GM19452 (cell line): ENCODE results near the gene PBX1.

ENCODE experiments used
- ATAC-seq: cut with Tn5 transposase; IDR thresholded peaks from one replicate; pipeline ENCODE4 v1.9.1; 2021; ENCODE audit not compliant: unreplicated experiment

PBX1 gene

DNA sequence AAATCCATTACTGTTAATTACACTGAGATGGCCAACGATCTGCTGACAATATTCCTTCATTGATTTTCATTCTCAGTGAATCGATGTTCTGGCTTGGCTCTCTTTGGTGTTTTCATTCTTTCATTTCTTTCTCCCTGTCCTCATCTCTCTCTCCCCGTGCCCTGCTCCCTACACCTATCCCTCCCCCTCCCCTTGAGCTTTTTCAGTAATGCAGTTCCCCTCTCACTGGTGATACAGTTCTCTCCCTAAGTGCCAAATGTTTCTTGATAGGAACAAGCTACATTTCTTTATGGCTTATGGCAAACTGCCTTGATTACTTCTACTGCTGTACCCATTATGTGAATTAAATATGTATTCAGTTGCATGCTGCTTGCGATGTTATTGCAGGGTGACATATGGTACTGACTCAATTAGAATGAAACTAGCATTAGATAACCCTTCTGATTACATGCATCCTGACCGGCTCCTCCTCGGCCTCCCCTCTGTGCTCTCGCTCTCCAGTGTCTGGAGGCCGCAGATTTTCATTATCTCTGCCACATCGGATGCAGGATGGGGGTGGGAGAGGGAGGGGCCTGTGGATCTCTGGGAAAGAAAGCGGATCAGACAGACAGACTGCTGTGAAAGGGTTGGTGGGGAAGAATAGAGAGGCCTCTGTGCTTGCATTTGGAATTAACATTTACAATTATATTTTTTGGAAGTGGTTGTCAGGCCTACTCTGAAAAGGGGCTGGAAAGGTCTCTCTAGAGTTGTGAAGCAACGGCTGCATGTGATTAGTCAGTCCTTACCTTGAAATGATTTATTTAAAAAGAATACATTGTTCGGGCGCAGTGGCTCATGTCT, 130.9 kb downstream of the PBX1 start:
- ATAC-seq, result no peak

DNA sequence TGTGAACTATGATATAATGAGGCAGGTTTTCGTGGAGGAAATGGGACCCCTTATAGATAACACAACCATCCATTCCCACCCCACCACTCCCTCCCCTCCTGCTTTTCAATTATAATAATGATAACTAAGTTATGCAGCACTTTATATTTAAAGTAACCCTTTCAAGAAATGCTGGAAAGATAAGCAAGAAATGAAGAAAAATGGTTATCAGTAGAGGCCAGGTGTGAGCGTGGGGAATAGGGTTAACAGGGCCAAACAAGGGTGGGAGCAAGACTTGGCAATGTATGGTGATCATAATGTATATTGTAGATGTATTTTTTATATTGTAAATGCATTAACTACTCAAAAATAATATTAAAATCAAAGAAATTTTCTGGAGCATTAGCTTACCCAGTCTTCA, 133.4 kb downstream of the PBX1 start:
- ATAC-seq, result no peak

DNA sequence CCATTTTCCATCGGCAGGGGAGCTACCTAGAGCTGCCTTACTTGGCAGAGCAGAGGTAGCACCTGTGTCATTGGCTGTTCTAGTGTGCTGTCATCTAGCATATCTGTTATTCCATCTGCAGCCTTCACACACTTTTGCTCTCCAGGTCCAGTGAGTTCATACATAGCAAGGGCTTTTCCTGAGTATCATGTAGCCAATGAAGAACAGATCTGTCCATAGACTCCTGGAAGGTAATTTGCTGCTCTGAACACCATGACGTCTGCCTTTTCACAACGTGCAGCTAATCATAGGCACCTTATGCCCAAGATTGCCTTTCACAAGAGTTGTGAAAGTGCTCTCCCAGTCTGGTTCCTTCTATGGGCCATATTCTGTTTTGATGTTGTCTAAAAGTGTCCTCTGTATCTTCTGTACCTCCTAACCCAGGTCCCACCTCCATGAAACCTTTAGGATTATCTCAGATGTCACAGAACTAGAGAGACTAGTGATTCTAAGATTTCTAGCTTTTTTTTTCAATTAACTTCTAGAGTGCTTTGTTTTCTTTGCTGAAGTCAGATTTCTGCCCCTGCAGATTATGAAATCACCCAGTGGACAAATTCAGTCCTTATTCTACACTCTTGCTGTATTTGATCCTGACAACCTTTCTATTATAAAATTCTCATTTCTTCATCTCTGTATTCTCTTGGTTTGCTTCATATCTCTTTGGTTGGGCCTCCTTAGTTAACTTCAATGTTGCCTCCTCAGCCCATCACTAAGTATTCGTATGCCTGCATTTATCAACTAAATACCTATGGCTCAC, 134.8 kb downstream of the PBX1 start:
- no peak for ATAC-seq

DNA sequence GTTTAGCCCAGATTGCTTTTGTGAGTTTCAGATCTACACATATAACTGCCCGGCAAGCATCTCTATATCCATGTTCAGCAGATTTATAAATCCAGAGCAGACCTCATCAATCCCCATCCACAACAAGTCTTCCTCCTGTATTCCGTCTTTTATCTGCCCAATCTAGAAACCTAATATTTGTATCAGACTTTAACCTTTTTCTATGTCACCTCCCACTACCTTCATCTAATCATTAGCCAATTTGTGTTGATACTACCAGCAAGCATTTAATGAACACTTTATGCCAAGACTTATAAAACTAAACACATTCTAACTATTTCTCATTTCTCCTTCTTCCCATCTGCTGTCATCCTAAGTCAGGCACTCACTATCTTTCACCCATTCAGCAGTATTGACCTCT, 135.5 kb downstream of the PBX1 start:
- no peak for ATAC-seq

DNA sequence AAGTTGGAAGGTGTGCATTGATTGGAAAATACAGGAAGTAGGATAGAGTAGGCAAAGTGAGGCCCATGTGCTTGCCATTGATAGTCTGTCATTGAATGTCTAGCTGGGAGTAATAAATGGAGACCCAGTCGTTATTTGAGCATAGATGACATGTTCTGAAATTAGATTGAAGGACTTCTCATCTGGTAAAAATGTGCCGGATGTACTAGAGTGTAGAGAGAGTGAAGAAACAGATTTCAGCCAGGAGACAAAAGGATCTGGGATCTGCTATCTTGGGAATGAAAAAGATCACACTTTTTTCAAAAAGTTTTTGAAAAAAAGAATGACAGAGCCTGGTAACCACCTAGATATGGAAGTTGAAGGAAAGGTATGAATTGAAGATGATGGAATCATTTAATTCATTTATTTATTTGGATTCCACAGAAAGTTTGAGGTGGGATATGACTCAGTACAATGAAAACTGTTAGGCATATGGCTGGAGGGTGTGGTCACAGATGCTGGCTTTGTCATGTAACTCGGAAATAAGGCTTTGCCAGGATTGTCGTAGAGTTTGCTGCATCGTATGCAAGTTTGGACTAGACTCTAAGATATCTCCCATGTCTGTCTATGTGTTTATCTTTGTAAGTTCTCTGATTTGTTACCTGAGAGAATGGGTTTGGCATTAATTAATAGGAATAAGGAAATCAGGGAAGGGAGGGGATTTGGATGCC, 137.1 kb downstream of the PBX1 start:
- ATAC-seq, result no peak

DNA sequence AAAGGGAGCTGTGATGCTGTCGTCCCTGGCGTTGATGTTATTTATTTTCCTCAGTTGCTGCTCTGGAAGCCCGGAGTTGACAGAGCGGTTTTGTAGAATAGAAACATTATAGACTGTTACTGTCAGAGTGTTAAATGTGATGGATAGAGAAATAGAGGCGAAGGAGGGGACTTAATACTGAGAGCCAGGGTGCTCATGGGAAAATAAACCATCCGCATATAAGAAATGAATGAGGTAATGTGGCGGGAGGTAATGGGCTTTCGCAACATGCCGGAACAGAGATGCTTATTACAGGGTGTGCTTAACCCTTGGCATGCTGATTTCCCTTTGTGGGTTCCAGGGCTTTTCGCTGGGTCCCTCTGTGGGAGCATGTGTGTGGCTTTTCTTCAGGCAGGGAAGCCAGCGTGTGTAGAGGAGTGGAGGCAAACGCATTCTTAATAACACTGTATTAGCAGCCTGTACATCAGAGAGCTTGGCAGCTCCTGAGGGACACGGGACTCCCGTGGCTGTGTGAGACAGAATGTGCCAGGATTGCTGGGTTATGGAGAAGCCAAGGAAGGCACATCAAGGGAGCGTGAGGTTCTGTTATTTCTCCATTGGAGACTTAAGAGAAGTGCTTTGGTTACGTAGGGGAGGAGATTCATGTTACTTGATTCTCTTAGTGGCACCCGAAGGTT, 141.0 kb downstream of the PBX1 start:
- ATAC-seq, result no peak

DNA sequence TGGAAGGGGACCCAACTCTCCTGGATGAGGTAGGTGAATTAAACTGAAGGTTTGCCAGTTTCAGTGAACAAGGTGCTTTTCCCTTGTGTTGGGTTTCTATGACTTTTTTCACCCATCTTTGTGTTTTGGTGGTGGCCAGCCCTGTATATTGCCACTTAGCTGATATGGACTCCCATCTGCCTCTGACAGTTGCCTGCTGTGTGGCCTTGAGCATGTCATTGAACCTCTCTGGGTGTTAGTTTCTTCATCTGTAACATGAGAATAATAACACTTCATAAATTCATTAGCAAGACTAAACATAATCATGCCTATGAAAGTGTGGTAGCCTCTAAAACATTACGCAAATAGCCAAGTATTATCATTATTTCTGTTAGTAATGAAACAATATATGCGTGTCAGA, 141.7 kb downstream of the PBX1 start:
- no peak for ATAC-seq

DNA sequence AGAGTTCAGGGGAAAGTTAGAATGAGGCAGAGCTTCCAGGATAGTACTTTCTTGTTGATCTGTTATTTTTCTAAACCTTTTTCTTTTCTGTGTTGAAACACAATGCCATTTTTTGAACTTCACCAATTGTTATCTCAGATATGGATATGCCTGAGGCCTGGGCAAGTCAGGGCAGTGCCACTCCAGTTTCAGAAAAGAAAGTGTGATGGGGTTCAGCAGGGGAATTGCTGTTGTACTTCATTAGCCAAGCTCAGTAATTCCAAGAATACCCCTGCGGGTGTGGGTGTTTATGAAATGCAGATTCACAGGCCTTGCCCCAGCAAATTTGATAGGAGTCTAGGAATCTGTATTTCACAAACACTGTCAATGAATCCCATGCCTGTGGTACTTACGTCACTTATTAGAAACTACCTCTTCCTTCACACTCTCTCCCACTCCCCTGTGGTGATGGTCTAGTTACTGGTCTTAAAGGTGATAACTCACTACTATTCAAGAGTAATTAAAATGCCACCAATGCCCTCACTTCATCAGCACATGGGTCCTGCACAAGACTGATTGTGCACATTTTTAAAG, 142.3 kb downstream of the PBX1 start:
- ATAC-seq, result no peak

DNA sequence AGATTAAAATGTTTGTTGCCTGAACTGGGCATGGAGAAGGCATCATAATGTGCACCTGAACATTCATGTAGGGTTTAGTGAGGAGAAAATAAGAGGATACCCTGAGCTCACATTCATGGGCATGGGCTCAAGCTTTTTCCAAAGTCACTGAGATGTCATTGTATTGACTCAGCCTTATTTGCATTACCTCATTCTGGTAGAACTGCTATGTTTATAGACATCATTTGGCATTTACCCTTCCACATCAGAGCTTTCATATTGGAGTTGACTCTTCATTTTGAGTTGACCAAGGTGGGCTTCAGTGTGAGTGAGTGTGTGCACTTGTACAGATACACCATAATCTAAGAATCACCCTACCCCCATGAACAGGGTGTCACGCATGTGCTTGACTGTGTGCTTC, 143.2 kb downstream of the PBX1 start:
- ATAC-seq, result no peak

DNA sequence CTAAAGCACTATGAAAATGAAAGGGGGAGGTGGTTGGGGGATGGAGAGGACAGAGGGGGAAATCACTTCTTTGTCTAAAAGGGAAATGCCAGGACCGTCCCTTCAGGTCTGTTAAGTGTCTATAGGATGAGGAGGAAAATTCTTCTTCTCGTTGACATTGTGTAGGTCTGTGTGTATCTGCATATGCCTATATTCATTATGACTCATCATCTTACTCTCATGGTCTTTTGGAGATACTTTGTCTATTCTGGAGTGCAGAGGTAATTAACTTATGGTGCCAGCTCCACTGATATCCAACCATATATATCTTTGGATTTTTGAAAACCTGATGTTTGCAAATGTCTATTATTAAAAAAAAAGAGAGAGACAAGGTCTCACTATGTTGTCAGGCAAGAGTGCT, 143.7 kb downstream of the PBX1 start:
- ATAC-seq, result no peak

DNA sequence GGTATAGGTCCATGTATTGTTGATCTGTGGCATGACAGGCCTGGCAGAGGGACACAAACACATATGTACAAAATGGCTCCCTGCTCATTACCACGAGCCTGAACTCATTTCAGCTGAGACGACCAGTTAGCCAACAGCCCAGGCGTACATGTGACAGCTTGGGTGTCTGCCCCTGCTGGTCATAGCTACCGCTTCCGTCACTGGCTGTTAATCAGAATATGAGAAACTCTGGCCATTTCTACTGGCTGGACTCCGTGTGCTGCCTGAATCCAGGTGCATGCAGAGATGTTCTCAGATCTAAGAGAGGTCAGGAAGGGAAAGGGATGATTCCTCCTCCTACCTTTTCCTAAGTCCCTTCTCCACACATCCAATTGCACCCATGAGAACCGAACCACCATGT, 144.5 kb downstream of the PBX1 start:
- ATAC-seq, result no peak

DNA sequence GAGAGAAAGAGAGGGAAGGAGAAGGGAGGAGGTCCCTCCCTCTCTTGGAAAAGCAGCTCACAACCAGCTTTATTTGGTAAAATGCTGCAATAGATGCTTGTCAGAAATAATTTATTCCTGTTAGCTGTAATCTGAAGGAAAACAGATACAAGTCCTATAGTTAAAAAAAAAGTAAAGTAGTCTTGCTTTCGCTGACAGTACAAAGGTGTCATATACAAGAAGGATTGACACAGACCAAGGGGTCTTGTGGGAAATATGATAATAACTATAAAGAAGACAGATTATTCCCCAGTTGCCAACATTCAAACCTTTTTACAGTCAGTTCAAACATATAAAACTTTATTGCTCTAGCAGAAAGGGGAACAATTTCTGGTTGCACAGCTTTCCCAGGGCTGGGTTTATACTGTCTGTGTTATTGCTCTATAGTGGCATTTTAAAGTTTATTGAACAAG, 145.0 kb downstream of the PBX1 start:
- ATAC-seq, result no peak

DNA sequence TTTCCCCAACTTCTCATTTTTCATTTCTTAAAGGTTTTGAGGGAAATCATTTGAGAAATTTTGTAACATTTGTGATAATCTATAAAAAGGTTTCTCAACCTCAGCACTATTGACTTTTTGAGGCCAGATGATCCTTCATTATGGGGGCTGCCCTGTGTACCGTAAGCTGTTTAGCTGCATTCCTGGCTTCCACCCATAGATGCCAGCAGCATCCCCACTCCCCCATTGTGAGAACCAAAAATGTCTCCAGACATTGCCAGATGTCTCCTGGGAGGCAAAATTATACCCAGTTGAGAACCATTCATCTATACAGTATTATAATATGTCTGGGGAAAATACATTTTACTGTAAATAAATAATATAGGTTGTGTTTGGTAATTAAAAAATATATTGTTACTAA, 146.0 kb downstream of the PBX1 start:
- ATAC-seq, result no peak

DNA sequence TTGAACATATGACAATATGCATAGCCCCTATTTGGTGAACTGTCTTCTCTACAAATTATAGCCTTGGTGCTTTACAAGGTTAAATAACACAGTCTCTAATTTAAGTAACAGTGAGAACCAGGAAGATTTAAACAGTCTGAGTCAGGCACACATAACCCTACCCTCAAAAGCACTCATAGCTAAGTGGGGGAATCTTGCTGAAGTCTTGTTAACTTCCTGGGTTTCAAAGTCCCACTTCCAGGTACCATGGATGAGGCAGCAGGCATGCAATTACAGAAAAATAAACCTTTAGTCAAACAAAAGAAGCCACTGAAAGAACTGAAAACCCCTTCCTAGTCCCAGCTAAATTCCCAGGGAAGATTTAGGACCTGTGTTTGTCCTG, 147.6 kb downstream of the PBX1 start:
- ATAC-seq, result no peak

DNA sequence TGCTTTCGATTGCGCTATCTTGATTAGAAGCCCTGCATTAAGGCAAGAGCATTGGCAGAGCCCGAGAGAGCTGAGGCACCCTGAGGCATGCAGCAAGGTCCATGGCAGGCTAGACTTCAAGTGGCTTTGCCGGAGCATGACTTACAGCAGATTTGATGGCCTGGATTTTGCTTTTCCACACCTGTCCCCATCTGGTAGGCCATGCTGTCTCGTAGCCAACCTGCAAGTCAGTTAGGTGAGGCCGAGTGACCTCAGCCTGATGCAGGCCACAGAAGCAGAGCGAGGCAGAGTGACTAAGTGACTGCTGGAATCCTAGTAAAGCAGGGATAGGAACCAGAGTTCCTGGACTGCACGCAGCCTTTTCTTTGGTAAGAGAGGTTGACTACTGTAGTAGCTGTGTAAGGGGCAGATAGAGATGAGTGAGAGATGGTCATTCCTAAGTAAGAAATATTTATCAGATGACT, 148.9 kb downstream of the PBX1 start:
- ATAC-seq, result no peak

DNA sequence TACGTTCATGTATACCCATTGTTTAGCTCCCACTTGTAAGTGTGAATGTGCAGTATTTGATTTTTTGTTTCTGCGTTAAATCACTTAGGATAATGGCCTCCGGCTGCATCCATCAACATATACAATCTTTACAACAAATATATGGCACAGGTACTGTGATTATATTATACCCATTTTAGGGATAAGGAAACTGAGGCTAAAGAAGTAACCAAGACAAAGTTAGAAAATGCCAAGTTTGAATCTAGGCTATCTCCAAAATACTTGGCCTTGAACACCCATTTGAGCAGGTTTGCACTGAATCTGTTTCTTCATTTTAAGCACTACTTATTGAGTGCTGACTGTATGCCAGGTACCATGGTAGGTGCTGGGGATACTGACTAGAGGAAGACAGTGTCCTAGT, 149.6 kb downstream of the PBX1 start:
- no peak for ATAC-seq

DNA sequence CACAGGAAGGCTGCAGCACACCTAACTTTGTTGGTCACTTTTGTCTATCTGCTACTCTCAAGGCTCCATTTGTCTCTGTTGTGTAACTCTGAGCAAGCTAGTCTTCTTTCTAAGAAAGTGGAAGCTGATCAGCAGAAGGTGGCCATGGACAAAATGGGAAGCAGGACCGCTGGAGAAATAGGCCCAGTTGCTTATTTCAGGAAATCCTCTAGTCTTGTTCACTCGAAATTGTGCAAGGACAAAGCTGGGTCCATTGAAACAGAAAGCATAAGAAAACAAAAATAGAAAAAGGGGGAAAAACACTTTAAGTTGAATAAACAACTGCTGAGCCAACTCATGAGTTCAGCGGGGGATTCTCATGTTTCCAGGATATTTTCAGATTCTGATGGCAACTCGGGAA, 150.1 kb downstream of the PBX1 start:
- ATAC-seq, result no peak

DNA sequence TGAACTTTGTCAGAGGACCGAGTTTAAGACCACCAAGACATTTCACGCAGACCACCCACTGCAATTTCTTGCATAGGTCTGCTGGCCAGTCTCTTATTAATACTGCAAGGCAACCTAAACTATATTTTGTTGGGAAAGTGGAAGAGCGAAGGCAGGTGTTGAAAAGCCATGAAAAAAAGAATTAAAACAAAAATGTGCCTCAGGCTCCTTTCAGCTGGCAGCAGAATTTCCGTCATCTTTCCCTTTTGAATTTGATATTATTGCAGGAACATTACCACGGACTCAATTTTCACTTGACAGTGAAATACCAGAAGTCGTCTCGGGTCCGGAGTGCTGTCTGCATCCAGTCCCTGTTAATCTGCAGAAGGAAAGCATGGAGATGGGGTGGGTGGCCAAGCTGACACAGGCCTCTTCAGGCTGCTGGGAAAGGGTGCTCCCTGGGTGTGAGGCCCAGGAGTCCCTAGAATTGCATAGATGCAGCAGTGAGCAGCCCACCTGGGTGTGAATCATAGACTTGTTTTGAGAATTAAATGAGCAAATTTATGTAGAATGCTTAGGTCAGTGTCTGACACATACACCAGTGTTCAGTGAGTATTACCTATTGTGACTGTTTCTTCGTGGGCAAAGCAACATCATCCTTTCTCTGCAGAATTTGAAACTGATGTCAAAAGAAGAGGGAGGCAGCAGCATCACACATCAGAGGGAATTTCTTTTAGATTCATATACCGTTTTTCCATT, 150.7 kb downstream of the PBX1 start:
- no peak for ATAC-seq

DNA sequence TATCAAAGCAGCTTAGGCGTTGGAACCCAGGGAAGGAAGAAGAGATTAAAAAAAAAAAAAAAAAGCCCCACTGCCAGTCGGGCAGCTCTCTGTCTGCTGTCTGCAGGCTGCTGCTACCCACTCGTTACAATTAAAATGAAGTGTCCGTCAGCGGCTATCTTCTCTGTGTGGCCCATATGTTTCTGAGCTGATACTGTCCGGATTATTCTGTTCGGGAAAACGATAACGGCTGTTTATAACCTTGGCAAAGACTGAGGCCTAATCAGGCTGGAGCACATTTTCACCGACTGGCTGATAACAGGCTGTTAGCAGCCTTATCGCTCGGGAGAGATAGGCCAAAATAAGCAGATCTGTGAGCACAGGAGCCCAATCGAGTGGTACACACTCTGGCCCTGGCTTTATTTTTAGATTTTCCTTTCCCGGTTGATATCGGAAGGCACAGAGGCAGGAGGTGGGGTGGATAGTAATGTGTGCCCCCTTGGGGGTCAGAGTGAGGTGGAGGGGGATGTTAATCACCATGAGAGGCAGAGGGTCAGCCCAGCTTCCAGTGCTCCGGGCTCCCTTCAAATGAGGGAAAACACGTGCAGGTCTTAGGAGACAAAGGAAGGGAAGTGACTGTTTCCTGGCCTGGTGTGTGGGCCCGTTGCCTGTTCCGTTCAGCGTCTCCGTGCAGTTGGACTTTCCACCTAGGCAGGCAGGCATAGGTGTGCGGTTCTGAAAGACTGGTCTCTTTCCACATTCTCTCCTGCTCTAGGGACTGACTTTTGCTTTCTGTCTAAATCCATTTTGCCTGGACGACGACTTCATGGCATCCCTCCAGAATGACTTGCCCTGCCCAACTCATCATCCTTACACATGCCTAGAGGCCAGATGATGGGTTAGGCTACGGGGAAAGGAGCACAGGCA, 153.4 kb downstream of the PBX1 start:
- no peak for ATAC-seq
